DOHH2 (cell line): ENCODE measurements around the gene MAP3K5.

Experiments used
- H3F3A ChIP-seq: fragments of 200-600 bp; sonication (generic), shearing (Covaris generic); 2 replicates; pipeline ENCODE4 v1.6.0; 2016; ENCODE audit warnings: antibody characterized with exemption, mild to moderate bottlenecking; ENCODE audit not compliant: control insufficient read depth, insufficient read depth
- H3K27ac ChIP-seq: fragments of 200-600 bp; sonication (generic); 2 replicates; pipeline ENCODE4 v1.5.1; 2014; ENCODE audit warnings: low read depth, mild to moderate bottlenecking, low read length, moderate library complexity
- H3K27me3 ChIP-seq: fragments of 200-600 bp; sonication (generic); 2 replicates; pipeline ENCODE4 v1.6.1; 2014; ENCODE audit warnings: mild to moderate bottlenecking, low read length, mixed read lengths; ENCODE audit not compliant: control insufficient read depth
- H3K36me3 ChIP-seq: fragments of 200-600 bp; sonication (generic); 2 replicates; pipeline ENCODE4 v1.6.1; 2014; ENCODE audit warnings: mild to moderate bottlenecking, low read length, moderate library complexity, mixed read lengths; ENCODE audit not compliant: control insufficient read depth
- H3K4me1 ChIP-seq: fragments of 200-600 bp; sonication (generic); 2 replicates; pipeline ENCODE4 v1.6.1; 2014; ENCODE audit warnings: mild to moderate bottlenecking, low read length, mixed read lengths; ENCODE audit not compliant: control insufficient read depth
- H3K4me2 ChIP-seq: fragments of 200-600 bp; sonication (generic); 2 replicates; pipeline ENCODE4 v1.6.0; 2014; ENCODE audit warnings: mild to moderate bottlenecking, low read length, moderate library complexity
- H3K4me3 ChIP-seq: fragments of 200-600 bp; sonication (generic); 2 replicates; pipeline ENCODE4 v1.5.1; 2014; ENCODE audit warnings: mild to moderate bottlenecking, low read length, mixed read lengths
- H3K79me2 ChIP-seq: fragments of 200-600 bp; sonication (generic); 2 replicates; pipeline ENCODE4 v1.6.1; 2014; ENCODE audit warnings: mild to moderate bottlenecking, low read length, mixed read lengths; ENCODE audit not compliant: control insufficient read depth
- H3K9me2 ChIP-seq: fragments of 200-600 bp; sonication (generic); replicated peaks from 2 replicates; pipeline ENCODE4 v1.6.1; 2014; ENCODE audit warnings: mild to moderate bottlenecking, low read length, mixed read lengths; ENCODE audit not compliant: control insufficient read depth
- H3K9me3 ChIP-seq: fragments of 200-600 bp; sonication (generic); 2 replicates; pipeline ENCODE4 v1.6.1; 2014; ENCODE audit warnings: antibody characterized with exemption, low read length, mixed read lengths; ENCODE audit not compliant: control insufficient read depth, insufficient read depth
- H4K20me1 ChIP-seq: fragments of 200-600 bp; sonication (generic); 2 replicates; pipeline ENCODE4 v1.6.0; 2014; ENCODE audit warnings: low read depth, mild to moderate bottlenecking, antibody characterized with exemption, low read length, moderate library complexity; ENCODE audit not compliant: control insufficient read depth, insufficient read depth
- CTCF ChIP-seq: fragments of 200-600 bp; sonication (generic); IDR thresholded peaks from one replicate; pipeline ENCODE4 v1.5.1; 2014; ENCODE audit warnings: antibody characterized with exemption, mild to moderate bottlenecking, low read depth, low read length; ENCODE audit not compliant: poor library complexity, severe bottlenecking
- EZH2phosphoT487 ChIP-seq: fragments of 200-600 bp; sonication (generic); IDR thresholded peaks from 2 replicates; pipeline ENCODE4 v1.6.1; 2017; ENCODE audit warnings: borderline replicate concordance, mild to moderate bottlenecking, antibody characterized with exemption, low read length, moderate library complexity, mixed read lengths

MAP3K5 gene

GRCh38 chr6:136703331-136703865 lies 88.9 kb downstream of the MAP3K5 start:
- H3K9me2 ChIP-seq = no peaks in the 10 kb centered on the region

GRCh38 chr6:136701045-136701444 lies 91.2 kb downstream of the MAP3K5 start:
- Histone ChIP-seq H3K27me3 (peaks cover 2% of the 10 kb centered on the region; the same call in 1 of the 2 replicates), H4K20me1 (no peaks in the 10 kb centered on the region), H3F3A (no peaks in the 10 kb centered on the region), H3K4me3 (no peak overlapping the region), H3K9me3 (no peaks in the 10 kb centered on the region), H3K4me1 (peaks cover 4% of the 10 kb centered on the region), H3K9me2 (no peaks in the 10 kb centered on the region), H3K79me2 (no peaks in the 10 kb centered on the region), H3K27ac (no peak overlapping the region), H3K4me2 (no peak overlapping the region), H3K36me3 (no peaks in the 10 kb centered on the region)
- TF ChIP-seq EZH2phosphoT487 = no peak
- TF ChIP-seq CTCF = no peak

More at GRCh38 chr6:136703331-136703865, 88.9 kb downstream of the MAP3K5 start:
- Histone ChIP-seq H3K4me1 (peaks cover 4% of the 10 kb centered on the region), H3K4me3 (no peak overlapping the region), H3K9me3 (no peaks in the 10 kb centered on the region), H3K27ac (no peak overlapping the region), H3K27me3 (no peaks in the 10 kb centered on the region), H3K36me3 (no peaks in the 10 kb centered on the region), H3K4me2 (no peak overlapping the region), H3K79me2 (no peaks in the 10 kb centered on the region), H3F3A (no peaks in the 10 kb centered on the region), H4K20me1 (no peaks in the 10 kb centered on the region)
- TF ChIP-seq EZH2phosphoT487 = no peak
- TF ChIP-seq CTCF = no peak

- Histone ChIP-seq H3K9me3 (no peaks in the 10 kb centered on the region), H3K36me3 (no peaks in the 10 kb centered on the region), H3K9me2 (no peaks in the 10 kb centered on the region), H3K27ac (no peak overlapping the region), H3K27me3 (peaks cover 2% of the 10 kb centered on the region; the same call in 1 of the 2 replicates), H3K4me2 (no peak overlapping the region), H4K20me1 (no peaks in the 10 kb centered on the region), H3K4me3 (no peak overlapping the region), H3K79me2 (no peaks in the 10 kb centered on the region), H3K4me1 (peaks cover 4% of the 10 kb centered on the region), H3F3A (no peaks in the 10 kb centered on the region)
- TF ChIP-seq CTCF (no peak), EZH2phosphoT487 (no peak)
Measured at GRCh38 chr6:136699358-136699757, 92.9 kb downstream of the MAP3K5 start.
